Germinal center (tissue), 1 donor: ENCODE results near the gene INPP5A.

Source experiments
- DNase-seq: peaks from one replicate; pipeline ENCODE4 v3.0.0; 2012; ENCODE audit warnings: mixed read lengths, low spot score

INPP5A gene

DNA sequence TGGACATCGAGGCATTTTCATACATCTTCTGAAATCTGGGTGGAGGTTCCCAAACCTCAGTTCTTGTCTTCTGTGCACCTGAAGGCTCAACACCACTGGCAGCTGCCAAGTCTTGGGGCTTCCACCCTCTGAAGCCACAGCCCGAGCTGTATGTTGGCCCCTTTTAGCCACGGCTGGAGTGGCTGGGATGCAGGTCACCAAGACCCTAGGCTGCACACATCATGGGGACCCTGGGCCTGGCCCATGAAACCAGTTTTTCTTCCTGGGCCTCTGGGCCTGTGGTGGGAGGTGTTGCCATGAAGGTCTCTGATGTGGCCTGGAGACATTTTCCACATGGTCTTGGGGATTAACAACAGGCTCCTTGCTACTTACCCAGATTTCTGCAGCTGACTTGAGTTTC is 62.1 kb downstream of the INPP5A start:
- no peak for DNase-seq

- DNase-seq: no peak
Observed at GRCh38 chr10:132600416-132600815, 62.8 kb downstream of the INPP5A start.

DNA sequence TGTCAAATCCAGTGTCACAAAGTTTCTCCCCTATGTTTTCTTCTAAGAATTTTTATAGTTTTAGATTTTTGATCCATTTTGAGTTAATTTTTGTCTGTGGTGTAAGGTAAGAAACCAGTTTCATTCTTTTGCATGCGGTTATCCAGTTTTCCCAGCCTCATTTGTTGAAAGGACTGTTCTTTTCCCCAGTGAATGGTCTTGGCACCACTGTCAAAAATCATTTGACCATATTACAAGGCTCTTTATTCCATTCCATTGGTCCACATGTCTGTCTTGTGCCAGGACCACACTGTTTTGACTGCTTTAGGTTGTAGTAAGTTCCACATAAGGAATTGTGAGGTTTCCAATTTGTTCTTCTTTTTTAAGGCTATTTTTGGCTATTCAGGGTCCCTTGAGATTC is 64.0 kb downstream of the INPP5A start:
- no peak for DNase-seq

- no peak for DNase-seq
Observed at GRCh38 chr10:132602614-132603013, 65.0 kb downstream of the INPP5A start.

GRCh38 chr10:132603851-132604533 is 66.4 kb downstream of the INPP5A start:
- no peak for DNase-seq

DNA sequence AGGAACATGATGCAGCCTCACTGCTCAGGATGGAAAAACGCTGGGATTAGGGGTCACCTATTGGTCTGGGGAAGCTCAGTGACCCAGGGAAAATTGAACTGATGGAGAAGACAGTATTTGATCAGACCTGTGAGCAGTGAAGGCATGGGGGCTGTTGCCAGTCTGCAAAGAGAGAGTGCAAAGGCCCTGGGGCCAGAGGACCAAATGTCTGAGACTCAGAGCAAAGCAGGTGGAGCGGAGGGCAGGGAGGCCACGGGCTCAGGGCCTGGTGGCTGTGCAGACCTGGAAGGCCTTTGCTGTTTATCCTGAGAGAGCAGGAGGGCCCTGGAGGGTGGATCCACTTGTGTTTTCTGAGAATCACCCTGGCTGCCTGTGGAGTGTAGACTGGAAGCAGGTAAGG is 67.1 kb downstream of the INPP5A start:
- DNase-seq: no peak

GRCh38 chr10:132605390-132605789 is 67.8 kb downstream of the INPP5A start:
- DNase-seq: no peak

- no peak for DNase-seq
Observed at GRCh38 chr10:132606031-132606491, 68.5 kb downstream of the INPP5A start.

GRCh38 chr10:132606536-132607316 is 69.1 kb downstream of the INPP5A start:
- no peak for DNase-seq

- no peak for DNase-seq
Observed at GRCh38 chr10:132607491-132607890, 69.9 kb downstream of the INPP5A start.

- no peak for DNase-seq
Observed at GRCh38 chr10:132607961-132608495, 70.4 kb downstream of the INPP5A start.

- DNase-seq: no peak
Observed at GRCh38 chr10:132608511-132609195, 71.1 kb downstream of the INPP5A start.

DNA sequence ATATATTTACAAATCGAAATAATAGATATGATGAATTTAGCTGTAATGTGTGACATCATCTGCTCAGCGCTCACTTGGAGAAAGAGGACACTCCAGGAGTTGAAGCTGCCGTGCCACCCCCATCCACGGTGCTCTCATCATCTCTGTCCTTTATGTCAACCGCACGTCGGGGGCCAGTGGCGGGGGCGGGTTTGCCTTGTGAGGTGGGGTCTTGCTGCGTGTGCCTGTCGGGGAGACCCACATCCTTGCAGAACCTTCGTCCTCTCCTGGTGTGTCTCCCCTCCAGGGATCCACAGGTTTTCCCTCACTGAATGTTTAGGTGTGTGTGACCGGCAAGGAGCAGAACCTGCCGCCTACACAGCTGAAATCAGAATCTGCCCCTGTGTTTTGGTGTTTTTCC is 71.6 kb downstream of the INPP5A start:
- DNase-seq: no peak

DNA sequence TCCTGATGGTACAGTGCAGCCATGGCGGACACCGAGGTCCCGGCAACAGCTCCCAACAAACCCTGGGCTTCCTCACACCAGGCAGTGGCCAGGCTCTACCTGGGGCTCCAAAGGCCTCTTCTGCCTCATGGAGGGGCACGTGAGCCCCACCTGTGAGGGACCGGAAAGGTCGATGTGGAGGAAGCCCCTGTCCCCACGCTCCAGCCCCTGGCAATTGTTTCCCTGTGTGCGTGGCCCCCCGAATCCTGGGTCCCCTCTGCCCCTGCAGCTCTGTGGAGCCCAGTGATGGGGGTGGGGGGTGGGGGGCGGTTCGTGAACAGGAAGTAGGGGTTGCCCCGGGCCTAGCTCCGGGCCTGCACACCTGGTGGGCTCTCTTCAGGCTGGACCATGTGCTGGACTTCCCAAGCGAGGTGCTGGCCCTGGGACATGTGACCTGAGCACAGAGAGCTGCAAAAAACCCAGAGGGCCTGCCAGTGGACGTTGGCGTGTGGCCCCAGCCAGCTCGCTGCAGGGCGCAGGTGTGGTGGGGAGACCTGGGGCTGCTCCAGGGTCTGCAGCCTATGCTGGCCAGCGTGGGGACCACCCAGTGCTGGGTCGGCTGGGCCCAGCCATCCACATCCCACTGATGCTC is 72.6 kb downstream of the INPP5A start:
- DNase-seq: no peak

DNA sequence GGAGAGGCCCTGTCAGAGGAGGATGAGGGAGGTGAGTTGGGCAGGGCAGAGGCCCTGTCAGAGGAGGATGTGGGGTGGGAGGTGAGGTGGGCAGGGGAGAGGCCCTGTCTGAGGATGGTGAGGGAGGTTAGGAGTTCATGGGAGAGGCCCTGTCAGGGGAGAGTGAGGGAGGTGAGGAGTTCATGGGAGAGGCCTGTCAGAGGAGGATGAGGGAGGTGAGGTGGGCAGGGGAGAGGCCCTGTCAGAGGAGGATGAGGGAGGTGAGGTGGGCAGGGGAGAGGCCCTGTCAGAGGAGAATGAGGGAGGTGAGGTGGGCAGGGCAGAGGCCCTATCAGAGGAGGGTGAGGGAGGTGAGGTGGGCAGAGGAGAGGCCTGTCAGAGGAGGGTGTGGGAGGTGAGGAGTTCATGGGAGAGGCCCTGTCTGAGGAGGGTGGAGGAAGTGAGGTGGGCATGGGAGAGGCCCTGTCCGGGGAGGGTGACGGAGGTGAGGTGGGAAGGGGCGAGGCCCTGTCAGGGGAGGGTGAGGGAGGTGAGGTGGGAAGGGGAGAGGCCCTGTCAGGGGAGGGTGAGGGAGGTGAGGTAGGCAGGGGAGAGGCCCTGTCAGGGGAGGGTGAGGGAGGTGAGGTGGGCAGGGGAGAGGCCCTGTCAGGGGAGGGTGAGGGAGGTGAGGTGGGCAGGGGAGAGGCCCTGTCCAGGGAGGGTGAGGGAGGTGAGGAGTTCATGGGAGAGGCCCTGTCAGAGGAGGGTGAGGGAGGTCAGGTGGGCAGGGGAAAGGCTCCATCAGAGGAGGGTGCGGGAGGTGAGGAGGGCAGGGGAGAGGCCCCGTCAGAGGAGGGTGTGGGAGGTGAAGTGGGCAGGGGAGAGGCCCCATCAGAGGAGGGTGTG is 73.7 kb downstream of the INPP5A start:
- DNase-seq: no peak

DNA sequence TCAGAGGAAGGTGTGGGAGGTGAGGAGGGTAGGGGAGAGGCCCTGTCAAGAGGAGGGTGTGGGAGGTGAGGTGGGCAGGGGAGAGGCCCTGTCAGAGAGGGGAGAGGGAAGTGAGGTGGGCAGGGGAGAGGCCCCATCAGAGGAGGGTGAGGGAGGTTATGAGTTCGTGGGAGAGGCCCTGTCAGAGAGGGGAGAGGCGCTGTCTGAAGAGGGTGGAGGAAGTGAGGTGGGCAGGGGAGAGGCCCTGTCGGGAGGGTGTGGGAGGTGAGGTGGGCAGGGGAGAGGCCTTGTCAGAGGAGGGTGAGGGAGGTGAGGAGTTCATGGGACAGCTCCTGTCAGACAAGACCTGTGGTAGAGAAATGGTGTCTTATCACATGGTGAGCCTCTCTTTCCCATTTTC is 74.4 kb downstream of the INPP5A start:
- DNase-seq: no peak

DNA sequence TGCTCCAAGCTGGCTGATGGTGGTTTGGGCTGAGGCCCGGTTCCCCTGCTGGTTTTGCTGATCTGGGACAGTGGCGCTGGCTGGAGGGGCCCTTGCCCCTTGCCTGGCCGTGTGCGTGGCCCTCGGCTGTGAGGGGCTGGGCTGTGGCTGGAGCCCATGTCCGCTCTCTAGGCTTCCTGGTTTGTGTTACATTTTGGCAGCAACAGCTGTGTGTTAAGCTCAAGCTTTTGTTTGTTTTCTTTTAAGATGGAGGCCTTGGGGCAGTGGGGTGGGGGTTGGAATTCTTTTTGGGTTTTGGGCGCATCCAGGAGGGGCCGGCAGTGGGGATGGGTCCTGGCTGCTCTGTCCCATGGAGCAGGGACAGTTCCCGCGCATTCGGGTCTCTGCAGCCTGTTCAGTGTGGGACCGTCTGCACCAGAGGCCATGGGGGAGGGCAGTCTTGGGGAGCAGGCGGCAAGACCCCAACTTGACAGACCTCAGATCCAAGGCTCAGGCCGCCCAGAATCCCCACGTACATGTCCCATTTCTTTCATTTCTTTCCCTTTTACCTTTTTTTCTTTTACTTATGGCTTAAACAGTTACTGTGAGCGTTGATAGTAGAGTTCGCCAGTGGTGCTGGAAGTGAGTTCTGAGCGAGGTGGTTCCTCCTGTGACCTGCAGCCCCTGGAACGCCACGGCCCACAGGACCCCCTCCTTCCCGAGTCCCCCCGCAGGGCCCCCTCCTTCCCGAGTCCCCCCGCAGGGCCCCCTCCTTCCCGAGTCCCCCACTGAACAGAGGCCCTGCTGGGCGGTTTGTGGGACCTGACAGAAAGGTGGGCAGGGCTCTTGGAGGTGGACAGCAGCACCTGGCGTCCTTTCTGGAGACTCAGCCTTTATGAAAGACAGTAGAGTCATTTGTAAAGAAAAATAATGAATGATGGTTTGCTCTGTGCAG is 75.3 kb downstream of the INPP5A start:
- no peak for DNase-seq

GRCh38 chr10:132613566-132614348 is 76.2 kb downstream of the INPP5A start:
- DNase-seq: no peak
